ENCODE measurements around the gene PRRG2. TPM values are rescaled to one million over a fixed set of nuclear protein-coding genes. Genes with fewer than 3 reads are reported as not detected.

The PRRG2 gene
- total and polyA plus RNA-seq, 9 of the 15 experiments (the other 6 are each of a cell fraction or from before 2014, with no cell fraction given) = 0.06 to 1.1 (median 0.33) TPM

DNA sequence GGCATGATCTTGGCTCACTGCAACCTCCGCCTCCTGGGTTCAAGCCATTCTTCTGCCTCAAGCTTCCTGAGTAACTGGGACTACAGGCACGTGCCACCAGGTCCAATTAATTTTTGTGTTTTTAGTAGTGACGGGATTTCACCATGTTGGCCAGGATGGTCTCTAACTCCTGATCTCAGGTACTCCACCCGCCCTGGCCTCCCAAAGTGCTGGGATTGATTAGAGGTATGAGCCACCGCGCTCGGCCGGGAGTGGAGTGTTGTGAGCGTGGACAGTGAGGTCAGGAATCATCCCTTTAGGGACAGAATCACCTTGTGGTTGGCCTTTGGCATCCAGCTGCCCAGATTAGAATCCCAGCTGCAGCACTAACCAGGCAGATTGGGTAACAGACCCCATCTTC is 48.5 kb downstream of the PRRG2 start (continued):
- TF ChIP-seq, protein P1, sequence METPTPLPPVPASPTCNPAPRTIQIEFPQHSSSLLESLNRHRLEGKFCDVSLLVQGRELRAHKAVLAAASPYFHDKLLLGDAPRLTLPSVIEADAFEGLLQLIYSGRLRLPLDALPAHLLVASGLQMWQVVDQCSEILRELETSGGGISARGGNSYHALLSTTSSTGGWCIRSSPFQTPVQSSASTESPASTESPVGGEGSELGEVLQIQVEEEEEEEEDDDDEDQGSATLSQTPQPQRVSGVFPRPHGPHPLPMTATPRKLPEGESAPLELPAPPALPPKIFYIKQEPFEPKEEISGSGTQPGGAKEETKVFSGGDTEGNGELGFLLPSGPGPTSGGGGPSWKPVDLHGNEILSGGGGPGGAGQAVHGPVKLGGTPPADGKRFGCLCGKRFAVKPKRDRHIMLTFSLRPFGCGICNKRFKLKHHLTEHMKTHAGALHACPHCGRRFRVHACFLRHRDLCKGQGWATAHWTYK (CRISPR knock-in tag; IDR thresholded peaks at IDR 0.05) = no peak
- TF ChIP-seq ZNF740 (CRISPR knock-in tag; IDR thresholded peaks at IDR 0.05) (no peak), ZNF740 (tag; IDR thresholded peaks at IDR 0.05) (no peak), MCM2 (IDR thresholded peaks at IDR 0.05; ENCODE audit: low read depth) (no peak), PCBP2 (IDR thresholded peaks at IDR 0.05; ENCODE audit: low read depth, low read length, poor library complexity, severe bottlenecking) (no peak)

DNA sequence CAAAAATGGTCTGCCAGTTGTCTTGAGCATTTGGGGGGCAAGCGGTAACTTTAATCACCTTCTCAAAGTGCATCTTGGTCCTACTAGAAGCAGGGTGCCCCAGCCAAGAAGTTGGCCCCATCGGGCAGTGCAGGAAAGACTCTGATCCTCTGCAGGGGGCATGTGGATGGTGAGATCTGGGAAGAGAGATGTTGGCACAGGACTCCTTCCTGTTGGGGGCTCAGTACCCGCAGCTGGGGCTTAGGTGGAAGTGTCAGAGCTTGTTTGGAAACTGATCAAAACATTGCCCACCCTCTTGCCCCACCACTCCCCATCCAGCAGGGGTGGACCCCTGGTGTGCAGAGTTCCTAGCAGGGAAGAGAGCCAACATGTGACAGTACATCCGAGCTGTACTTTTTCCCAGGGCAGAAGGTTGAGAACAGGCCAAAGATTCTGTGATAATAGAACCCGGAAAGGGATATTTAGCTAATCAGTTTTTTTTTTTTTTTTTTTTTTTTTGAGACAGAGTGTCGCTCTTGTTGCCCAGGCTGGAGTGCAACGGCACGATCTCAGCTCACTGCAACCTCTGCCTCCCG is 50.0 kb downstream of the PRRG2 start:
- no peak for DNase-seq (ENCODE audit: extremely low read depth in 1 of 4, low spot score in 3 of 4)
- ATAC-seq = no peak; the same call in 2 of the 3 replicates
- FAIRE-seq = no peak
- no peak overlapping the region for H3K27ac ChIP-seq (ENCODE audit: extremely low read depth, low read depth, low read length)
- H3K4me1 ChIP-seq (replicated peaks in 1 of 2; ENCODE audit: control insufficient read depth in 2 of 2, insufficient read depth in 2 of 2, low read length in 2 of 2) = peaks cover 6 to 13% of the 10 kb centered on the region in 2 experiments; a peak in 3 of 5 replicates
- no peak overlapping the region for H3K4me3 ChIP-seq
- no peak overlapping the region for H2AFZ ChIP-seq (ENCODE audit: low read depth, low read length)
- no peak overlapping the region for H3K9ac ChIP-seq (ENCODE audit: insufficient read depth in 1 of 2, low read depth in 2 of 2, low read length in 2 of 2)
- ChIA-PET CTCF (ENCODE audit: low intra/inter-chr PET ratio) (no interaction called here), POLR2A (interaction anchor here (0.8 to 1.3 kb wide), 3 partner anchors 9 to 12 kb away, joined by 3 to 5 read pairs (median 4); partner anchors contain the start of gene RRAS)
- BruUV-seq (replicated peaks) = TSS peak; percentile 37
- H4K20me1 ChIP-seq (replicated peaks; ENCODE audit: control insufficient read depth, insufficient read depth, low read length) = no peaks in the 10 kb centered on the region
- H3K4me2 ChIP-seq (ENCODE audit: insufficient read depth, low read length) = no peak overlapping the region
- no peaks in the 10 kb centered on the region for H3K79me2 ChIP-seq (ENCODE audit: control insufficient read depth, insufficient read depth, low read length)
- intact Hi-C loops (cut with micrococcal nuclease) = no loop called here
- no peaks in the 10 kb centered on the region for H3K27me3 ChIP-seq (ENCODE audit: control insufficient read depth in 2 of 2, insufficient read depth in 2 of 2, low read length in 2 of 2)
- 37% methylated on average over 9 of the region's 9 CpGs for WGBS (ENCODE audit: insufficient coverage, low coverage, missing lambda C conversion rate)
- in situ Hi-C loops (cut with MboI) = no loop called here
- no peaks in the 10 kb centered on the region for H3K9me3 ChIP-seq (replicated peaks; ENCODE audit: control insufficient read depth, insufficient read depth, low read depth, low read length)
- no peaks in the 10 kb centered on the region for H3K9me1 ChIP-seq (ENCODE audit: control insufficient read depth, insufficient read depth, low read length)
- H3K36me3 ChIP-seq (ENCODE audit: control insufficient read depth, insufficient read depth, low read length) = peaks cover 12% of the 10 kb centered on the region; the same call in 1 of the 3 replicates
- TF ChIP-seq ELF1 (tag; IDR thresholded peaks at IDR 0.05) (peak; percentile 39; the same call in 1 of the 2 replicates), RREB1 (CRISPR knock-in tag; IDR thresholded peaks at IDR 0.05) (no peak), HIVEP1 (CRISPR knock-in tag; IDR thresholded peaks at IDR 0.05) (no peak), ILK (tag; IDR thresholded peaks at IDR 0.05; ENCODE audit: borderline replicate concordance, low read depth) (no peak), NR3C1 (CRISPR knock-in tag; IDR thresholded peaks at IDR 0.05) (no peak)
- TF ChIP-seq, protein P2, sequence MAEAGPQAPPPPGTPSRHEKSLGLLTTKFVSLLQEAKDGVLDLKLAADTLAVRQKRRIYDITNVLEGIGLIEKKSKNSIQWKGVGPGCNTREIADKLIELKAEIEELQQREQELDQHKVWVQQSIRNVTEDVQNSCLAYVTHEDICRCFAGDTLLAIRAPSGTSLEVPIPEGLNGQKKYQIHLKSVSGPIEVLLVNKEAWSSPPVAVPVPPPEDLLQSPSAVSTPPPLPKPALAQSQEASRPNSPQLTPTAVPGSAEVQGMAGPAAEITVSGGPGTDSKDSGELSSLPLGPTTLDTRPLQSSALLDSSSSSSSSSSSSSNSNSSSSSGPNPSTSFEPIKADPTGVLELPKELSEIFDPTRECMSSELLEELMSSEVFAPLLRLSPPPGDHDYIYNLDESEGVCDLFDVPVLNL (CRISPR knock-in tag; IDR thresholded peaks at IDR 0.05; ENCODE audit: low read depth) = no peak
